GM23338 (cell line): ENCODE data around the gene ARHGAP10. TPM values are rescaled to one million over a fixed set of nuclear protein-coding genes. Genes with fewer than 3 reads are reported as not detected.

ENCODE experiments used
- ATAC-seq: fragments of 200-7000 bp; cut with Tn5 transposase; 3 replicates; pipeline ENCODE4 v1.9.1; 2020
- DNase-seq: peaks from one replicate; pipeline ENCODE4 v3.0.0-alpha.2; 2015; ENCODE audit warnings: low spot score
- H2AFZ ChIP-seq: fragments of 200-600 bp; sonication (generic); 2 replicates; pipeline ENCODE4 v1.8.0; 2016; ENCODE audit warnings: antibody characterized with exemption, mild to moderate bottlenecking, moderate library complexity
- H3F3A ChIP-seq: fragments of 200-600 bp; sonication (generic); replicated peaks from 2 replicates; pipeline ENCODE4 v1.8.0; 2017; ENCODE audit warnings: antibody characterized with exemption, mixed run types, low read depth
- H3K27ac ChIP-seq: fragments of 200-600 bp; sonication (generic); 2 replicates; pipeline ENCODE4 v1.6.1; 2016; ENCODE audit warnings: low read depth
- H3K27me3 ChIP-seq: fragments of 200-600 bp; sonication (generic); 2 replicates; pipeline ENCODE4 v1.8.0; 2016; ENCODE audit warnings: mild to moderate bottlenecking, mixed run types, moderate library complexity; ENCODE audit not compliant: insufficient read depth
- H3K36me3 ChIP-seq: fragments of 200-600 bp; sonication (generic); 2 replicates; pipeline ENCODE4 v1.8.0; 2016; ENCODE audit warnings: mild to moderate bottlenecking; ENCODE audit not compliant: insufficient read depth
- H3K4me1 ChIP-seq: fragments of 200-600 bp; sonication (generic); 2 replicates; pipeline ENCODE4 v1.8.0; 2016; ENCODE audit warnings: mild to moderate bottlenecking, moderate library complexity; ENCODE audit not compliant: insufficient read depth
- H3K4me2 ChIP-seq: fragments of 200-600 bp; sonication (generic); 2 replicates; pipeline ENCODE4 v1.7.1; 2017; ENCODE audit warnings: mixed run types
- H3K4me3 ChIP-seq: fragments of 200-600 bp; sonication (generic); 2 replicates; pipeline ENCODE4 v1.6.1; 2016; ENCODE audit warnings: mixed run types
- H3K79me2 ChIP-seq: fragments of 200-600 bp; sonication (generic); replicated peaks from 2 replicates; pipeline ENCODE4 v1.8.0; 2017; ENCODE audit warnings: mild to moderate bottlenecking; ENCODE audit not compliant: insufficient read depth
- H3K9me2 ChIP-seq: fragments of 200-600 bp; sonication (generic); 2 replicates; pipeline ENCODE4 v1.8.0; 2017; ENCODE audit not compliant: insufficient read depth
- H4K20me1 ChIP-seq: fragments of 200-600 bp; sonication (generic); replicated peaks from 2 replicates; pipeline ENCODE4 v1.8.0; 2017; ENCODE audit warnings: mild to moderate bottlenecking; ENCODE audit not compliant: insufficient read depth
- H3K27ac Mint-ChIP-seq: 2 replicates; pipeline ENCODE4 v1.8.0; 2020; ENCODE audit warnings: inconsistent platforms, mild to moderate bottlenecking, moderate library complexity, mixed read lengths
- H3K27me3 Mint-ChIP-seq: 3 replicates; pipeline ENCODE4 v1.8.0; 2022; ENCODE audit warnings: low read depth, mild to moderate bottlenecking, moderate library complexity, mixed read lengths, inconsistent platforms; ENCODE audit not compliant: insufficient read depth, poor library complexity
- H3K36me3 Mint-ChIP-seq: 3 replicates; pipeline ENCODE4 v1.8.0; 2021; ENCODE audit warnings: low read depth, mild to moderate bottlenecking, inconsistent platforms, moderate library complexity, mixed read lengths
- H3K4me1 Mint-ChIP-seq: 3 replicates; pipeline ENCODE4 v1.8.0; 2020; ENCODE audit warnings: mild to moderate bottlenecking, inconsistent platforms, mixed read lengths
- H3K4me3 Mint-ChIP-seq: 3 replicates; pipeline ENCODE4 v1.8.0; 2021; ENCODE audit warnings: moderate library complexity, mild to moderate bottlenecking, inconsistent platforms, mixed read lengths
- H3K9me3 Mint-ChIP-seq: 3 replicates; pipeline ENCODE4 v1.8.0; 2020; ENCODE audit warnings: moderate library complexity, mild to moderate bottlenecking, inconsistent platforms, mixed read lengths
- CREB1 ChIP-seq: fragments of 250-450 bp; sonication (Bioruptor Pico); IDR thresholded peaks from 2 replicates; pipeline ENCODE4 v1.5.0; 2020; ENCODE audit warnings: low read depth, mild to moderate bottlenecking, moderate library complexity
- CTCF ChIP-seq, 2 experiments: fragments of 200-600 bp in 1 of 2; sonication (generic) in 1 of 2; conservative IDR thresholded peaks; 2 replicates each; pipeline versions ENCODE4 v1.5.1 to v1.6.1; 2016 to 2017; ENCODE audit warnings: antibody characterized with exemption in 2 of 2, low read depth in 2 of 2, mild to moderate bottlenecking in 2 of 2, moderate library complexity in 1 of 2
- ETS1 ChIP-seq: IDR thresholded peaks from 2 replicates; pipeline ENCODE4 v1.6.1; 2016; ENCODE audit warnings: antibody characterized with exemption
- EZH2 ChIP-seq: fragments of 200-600 bp; sonication (generic); IDR thresholded peaks from one replicate; pipeline ENCODE4 v1.8.0; 2017; ENCODE audit warnings: antibody characterized with exemption, mild to moderate bottlenecking, low read depth; ENCODE audit not compliant: unreplicated experiment
- EZH2phosphoT487 ChIP-seq: fragments of 200-600 bp; sonication (generic); IDR thresholded peaks from one replicate; pipeline ENCODE4 v1.8.1; 2018; ENCODE audit warnings: antibody characterized with exemption; ENCODE audit not compliant: unreplicated experiment
- JUNB ChIP-seq: IDR thresholded peaks from one replicate; pipeline ENCODE4 v1.6.1; 2016; ENCODE audit warnings: antibody characterized with exemption; ENCODE audit not compliant: unreplicated experiment
- NANOG ChIP-seq: IDR thresholded peaks from 2 replicates; pipeline ENCODE4 v1.6.1; 2016; ENCODE audit warnings: antibody characterized with exemption, borderline replicate concordance
- POLR2AphosphoS5 ChIP-seq: IDR thresholded peaks from 2 replicates; pipeline ENCODE4 v1.6.1; 2016; ENCODE audit warnings: antibody characterized with exemption, low read depth
- REST ChIP-seq: IDR thresholded peaks from one replicate; pipeline ENCODE4 v1.6.1; 2018; ENCODE audit warnings: antibody characterized with exemption; ENCODE audit not compliant: unreplicated experiment
- STAT1 ChIP-seq: IDR thresholded peaks from one replicate; pipeline ENCODE4 v1.6.1; 2016; ENCODE audit warnings: antibody characterized with exemption; ENCODE audit not compliant: unreplicated experiment
- ZNF114 ChIP-seq: fragments of 250-450 bp; sonication (Bioruptor Pico); IDR thresholded peaks from 2 replicates; pipeline ENCODE4 v1.5.0; 2020; ENCODE audit warnings: mild to moderate bottlenecking, moderate library complexity
- ZNF331 ChIP-seq: fragments of 250-450 bp; sonication (Bioruptor Pico); IDR thresholded peaks from 2 replicates; pipeline ENCODE4 v1.5.0; 2020; ENCODE audit warnings: low read depth, mild to moderate bottlenecking, moderate library complexity
- ZNF462 ChIP-seq: fragments of 250-450 bp; sonication (Bioruptor Pico); IDR thresholded peaks from 2 replicates; pipeline ENCODE4 v1.5.0; 2020; ENCODE audit warnings: mild to moderate bottlenecking, moderate library complexity
- polyA plus RNA-seq: library from polyadenylated mRNA; unstranded; fragments of >200 nt; fragmentation: Nextera tagmentation; extraction: Ambion mirVana; gene quantifications from 2 replicates; pipeline ENCODE4 v1.2.1, GENCODE V29; 2016
- total RNA-seq: library from RNA; depleted of rRNA; stranded (reverse); fragments of >200 nt; shearing (Covaris generic); gene quantifications from 2 replicates; pipeline ENCODE4 v1.2.3, GENCODE V29; 2014

The ARHGAP10 gene
- total and polyA plus RNA-seq, 2 experiments from 2014 or later = 5.1 to 6.3 TPM

GRCh38 chr4:148081745-148082144, 349.9 kb downstream of the ARHGAP10 start:
- DNase-seq (no peak), ATAC-seq (no peak)
- H3K4me3 ChIP-seq = no peak overlapping the region
- no peak overlapping the region for H3K27ac ChIP-seq
- H4K20me1 ChIP-seq = no peaks in the 10 kb centered on the region
- no peaks in the 10 kb centered on the region for H3K27me3 Mint-ChIP-seq
- H3K4me1 Mint-ChIP-seq = peaks cover 2% of the 10 kb centered on the region; the same call in 2 of the 3 replicates
- H3K27me3 ChIP-seq = no peaks in the 10 kb centered on the region
- no peaks in the 10 kb centered on the region for H3F3A ChIP-seq
- H3K9me3 Mint-ChIP-seq = no peaks in the 10 kb centered on the region; the same call in 2 of the 3 replicates
- H3K36me3 Mint-ChIP-seq = peaks cover 3% of the 10 kb centered on the region; the same call in 1 of the 3 replicates
- H3K4me3 Mint-ChIP-seq = no peak overlapping the region
- peaks cover 11% of the 10 kb centered on the region; the same call in 1 of the 2 replicates for H3K9me2 ChIP-seq
- no peak overlapping the region for H2AFZ ChIP-seq
- H3K27ac Mint-ChIP-seq = no peak overlapping the region
- no peaks in the 10 kb centered on the region for H3K4me1 ChIP-seq
- TF ChIP-seq STAT1 (no peak), NANOG (no peak), CREB1 (CRISPR knock-in tag) (no peak), EZH2phosphoT487 (no peak), CTCF (conservative IDR thresholded peaks at IDR 0.05; ENCODE audit: low read depth in 2 of 2) (no peak), REST (no peak), ETS1 (no peak), ZNF462 (CRISPR knock-in tag) (no peak), JUNB (no peak), ZNF114 (no peak), EZH2 (no peak), POLR2AphosphoS5 (no peak), ZNF331 (CRISPR knock-in tag) (no peak)
- no peaks in the 10 kb centered on the region for H3K79me2 ChIP-seq
- H3K4me2 ChIP-seq = no peak overlapping the region
- no peaks in the 10 kb centered on the region for H3K36me3 ChIP-seq
